T-helper 1 cell treated with Interleukin-12 subunit alpha and Interleukin-12 subunit beta and Interleukin-4 antibody, amounts not matched to agents 30 μg/mL and 1 μg/mL, for 36 hours (primary cell): Measurements from ENCODE around the gene IFFO2.
"Not testable (repeated sequence)": the region's sequence is repeated elsewhere in the genome, so short reads cannot be mapped to it uniquely, and the experiment has no call there.

ENCODE experiments used
- H3K27ac Mint-ChIP-seq: one replicate; pipeline ENCODE4 v1.8.0; 2021; ENCODE audit warnings: mild to moderate bottlenecking, mixed read lengths
- H3K27me3 Mint-ChIP-seq: one replicate; pipeline ENCODE4 v1.8.0; 2021; ENCODE audit warnings: low read depth, mixed read lengths
- H3K36me3 Mint-ChIP-seq: one replicate; pipeline ENCODE4 v1.8.0; 2021; ENCODE audit warnings: low read depth, mixed read lengths
- H3K4me1 Mint-ChIP-seq: one replicate; pipeline ENCODE4 v1.8.0; 2021; ENCODE audit warnings: low read depth, mixed read lengths
- H3K4me3 Mint-ChIP-seq: one replicate; pipeline ENCODE4 v1.8.0; 2021; ENCODE audit warnings: mild to moderate bottlenecking, moderate library complexity, mixed read lengths
- H3K9me3 Mint-ChIP-seq: one replicate; pipeline ENCODE4 v1.8.0; 2021; ENCODE audit warnings: mixed read lengths

IFFO2 gene

GRCh38 chr1:18871401-18872070, 84.9 kb downstream of the IFFO2 start:
- H3K4me1 Mint-ChIP-seq: no peaks in the 10 kb centered on the region
- no peaks in the 10 kb centered on the region for H3K36me3 Mint-ChIP-seq
- H3K9me3 Mint-ChIP-seq: no peaks in the 10 kb centered on the region
- H3K4me3 Mint-ChIP-seq: no peak overlapping the region
- no peak overlapping the region for H3K27ac Mint-ChIP-seq
- no peaks in the 10 kb centered on the region for H3K27me3 Mint-ChIP-seq

DNA sequence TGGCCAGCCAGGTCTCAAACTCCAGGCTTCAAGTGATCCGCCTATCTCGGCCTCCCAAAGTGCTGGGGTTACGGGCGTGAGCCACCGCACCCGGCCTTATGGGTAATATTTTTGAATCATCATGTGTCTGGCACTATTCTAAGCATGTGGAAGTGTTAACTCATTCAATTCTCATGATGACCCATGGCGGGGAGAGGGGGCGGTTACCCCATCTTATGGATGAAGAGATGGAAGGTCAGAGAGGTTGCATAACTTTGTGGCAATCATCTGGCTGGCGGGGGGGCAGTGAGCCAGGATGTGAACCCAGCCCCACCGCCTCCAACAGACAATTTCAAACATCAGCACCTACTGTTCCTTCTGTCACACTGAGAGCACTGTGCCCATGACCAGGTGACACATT, 85.5 kb downstream of the IFFO2 start:
- no peaks in the 10 kb centered on the region for H3K9me3 Mint-ChIP-seq
- no peaks in the 10 kb centered on the region for H3K36me3 Mint-ChIP-seq
- H3K27ac Mint-ChIP-seq: no peak overlapping the region
- H3K27me3 Mint-ChIP-seq: no peaks in the 10 kb centered on the region
- no peak overlapping the region for H3K4me3 Mint-ChIP-seq
- H3K4me1 Mint-ChIP-seq: no peaks in the 10 kb centered on the region

DNA sequence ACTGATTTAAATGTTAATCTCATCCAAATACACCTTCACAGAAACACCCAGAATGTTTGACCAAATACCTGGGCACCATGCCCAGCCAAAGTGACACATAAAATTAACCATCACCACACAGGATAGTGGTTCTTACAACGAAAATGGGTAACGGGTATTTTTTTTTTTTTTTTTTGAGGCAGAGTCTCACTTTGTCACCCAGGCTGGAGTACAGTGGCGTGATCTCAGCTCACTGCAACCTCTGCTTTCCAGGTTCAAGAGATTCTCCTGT, 85.9 kb downstream of the IFFO2 start:
- H3K27ac Mint-ChIP-seq, H3K36me3 Mint-ChIP-seq, H3K27me3 Mint-ChIP-seq, H3K9me3 Mint-ChIP-seq, H3K4me3 Mint-ChIP-seq, H3K4me1 Mint-ChIP-seq: not testable (repeated sequence)

- Mint-ChIP-seq H3K9me3 (no peaks in the 10 kb centered on the region), H3K4me3 (no peak overlapping the region), H3K27ac (no peak overlapping the region), H3K36me3 (no peaks in the 10 kb centered on the region), H3K27me3 (no peaks in the 10 kb centered on the region), H3K4me1 (no peaks in the 10 kb centered on the region)
Measured at GRCh38 chr1:18869847-18870594, 86.5 kb downstream of the IFFO2 start.

GRCh38 chr1:18868801-18869424, 87.6 kb downstream of the IFFO2 start:
- Mint-ChIP-seq H3K4me1 (no peaks in the 10 kb centered on the region), H3K27me3 (no peaks in the 10 kb centered on the region), H3K9me3 (no peaks in the 10 kb centered on the region), H3K36me3 (no peaks in the 10 kb centered on the region), H3K4me3 (no peak overlapping the region), H3K27ac (no peak overlapping the region)

DNA sequence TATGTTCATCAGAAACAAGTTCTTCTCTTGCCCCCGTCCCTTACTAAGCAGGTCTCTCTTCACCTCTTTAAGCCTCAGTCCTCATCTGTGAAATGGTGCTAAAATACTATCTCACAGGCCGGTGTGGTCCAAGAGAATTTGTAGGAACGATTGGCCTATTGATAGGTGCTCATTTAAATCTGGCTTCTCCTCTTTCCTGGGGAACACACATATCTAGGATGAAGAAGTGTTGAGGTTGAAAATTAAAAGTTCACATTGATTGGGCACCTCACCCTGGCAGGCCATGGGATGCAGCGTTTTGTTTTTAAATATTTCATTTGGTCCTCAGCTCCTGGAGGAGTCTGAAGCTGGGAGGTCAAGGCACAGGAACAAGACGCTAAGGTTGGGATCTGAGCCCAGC, 88.1 kb downstream of the IFFO2 start:
- Mint-ChIP-seq H3K4me1 (no peaks in the 10 kb centered on the region), H3K36me3 (no peaks in the 10 kb centered on the region), H3K4me3 (no peak overlapping the region), H3K27ac (no peak overlapping the region), H3K9me3 (no peaks in the 10 kb centered on the region), H3K27me3 (no peaks in the 10 kb centered on the region)

DNA sequence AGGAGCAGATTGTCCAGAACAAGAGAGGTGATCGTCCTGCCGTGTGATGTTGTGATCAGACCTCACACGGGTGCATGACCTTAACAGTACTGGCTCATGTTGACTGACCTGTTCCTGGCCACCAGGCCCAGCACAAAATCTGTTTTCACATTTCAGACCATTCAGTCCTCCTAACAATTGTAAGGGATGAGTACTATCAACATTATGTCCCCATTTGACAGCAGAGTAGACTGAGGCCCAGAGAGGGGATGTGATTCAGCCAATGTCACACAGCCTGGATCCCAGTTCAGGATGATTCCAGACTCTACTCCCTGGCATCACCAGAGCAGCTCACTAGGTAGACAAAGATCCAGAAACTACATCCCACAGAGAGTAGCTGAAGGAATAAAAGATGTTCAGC, 89.6 kb downstream of the IFFO2 start:
- H3K9me3 Mint-ChIP-seq: no peaks in the 10 kb centered on the region
- no peaks in the 10 kb centered on the region for H3K27me3 Mint-ChIP-seq
- H3K4me3 Mint-ChIP-seq: no peak overlapping the region
- no peaks in the 10 kb centered on the region for H3K4me1 Mint-ChIP-seq
- no peak overlapping the region for H3K27ac Mint-ChIP-seq
- no peaks in the 10 kb centered on the region for H3K36me3 Mint-ChIP-seq

GRCh38 chr1:18866314-18866713, 90.2 kb downstream of the IFFO2 start:
- no peaks in the 10 kb centered on the region for H3K27me3 Mint-ChIP-seq
- no peak overlapping the region for H3K27ac Mint-ChIP-seq
- H3K9me3 Mint-ChIP-seq: no peaks in the 10 kb centered on the region
- H3K4me1 Mint-ChIP-seq: no peaks in the 10 kb centered on the region
- no peaks in the 10 kb centered on the region for H3K36me3 Mint-ChIP-seq
- H3K4me3 Mint-ChIP-seq: no peak overlapping the region

GRCh38 chr1:18865176-18865575, 91.3 kb downstream of the IFFO2 start:
- Mint-ChIP-seq H3K9me3 (no peaks in the 10 kb centered on the region), H3K27ac (no peak overlapping the region), H3K4me1 (no peaks in the 10 kb centered on the region), H3K4me3 (no peak overlapping the region), H3K27me3 (no peaks in the 10 kb centered on the region), H3K36me3 (no peaks in the 10 kb centered on the region)

GRCh38 chr1:18861590-18861989, 94.9 kb downstream of the IFFO2 start:
- Mint-ChIP-seq H3K27me3 (no peaks in the 10 kb centered on the region), H3K27ac (no peak overlapping the region)

DNA sequence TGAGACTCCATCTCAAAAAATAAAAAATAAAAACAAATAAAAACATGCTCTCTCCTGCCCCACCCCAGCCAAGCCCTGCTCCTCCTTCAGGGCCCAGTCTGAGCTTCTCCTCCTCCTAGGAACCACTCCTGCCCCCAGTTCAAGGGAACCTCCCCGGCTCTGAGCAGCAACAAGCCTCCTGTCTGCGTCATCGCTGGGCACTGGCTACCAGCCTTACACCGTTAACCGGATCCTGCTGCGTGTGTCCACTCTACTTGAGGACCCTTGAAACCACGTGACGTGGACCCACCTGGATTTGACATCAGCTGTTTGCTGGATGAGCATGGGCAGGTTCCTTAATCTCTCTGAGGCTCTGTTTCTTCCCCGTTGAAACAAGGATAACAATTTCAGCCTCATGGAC, 95.4 kb downstream of the IFFO2 start:
- no peaks in the 10 kb centered on the region for H3K4me1 Mint-ChIP-seq
- no peaks in the 10 kb centered on the region for H3K9me3 Mint-ChIP-seq
- H3K27me3 Mint-ChIP-seq: no peaks in the 10 kb centered on the region
- H3K36me3 Mint-ChIP-seq: no peaks in the 10 kb centered on the region
- no peak overlapping the region for H3K27ac Mint-ChIP-seq
- H3K4me3 Mint-ChIP-seq: no peak overlapping the region

More at GRCh38 chr1:18861590-18861989, 94.9 kb downstream of the IFFO2 start:
- H3K9me3 Mint-ChIP-seq: no peaks in the 10 kb centered on the region
- no peaks in the 10 kb centered on the region for H3K36me3 Mint-ChIP-seq
- H3K4me1 Mint-ChIP-seq: no peaks in the 10 kb centered on the region
- H3K4me3 Mint-ChIP-seq: no peak overlapping the region

DNA sequence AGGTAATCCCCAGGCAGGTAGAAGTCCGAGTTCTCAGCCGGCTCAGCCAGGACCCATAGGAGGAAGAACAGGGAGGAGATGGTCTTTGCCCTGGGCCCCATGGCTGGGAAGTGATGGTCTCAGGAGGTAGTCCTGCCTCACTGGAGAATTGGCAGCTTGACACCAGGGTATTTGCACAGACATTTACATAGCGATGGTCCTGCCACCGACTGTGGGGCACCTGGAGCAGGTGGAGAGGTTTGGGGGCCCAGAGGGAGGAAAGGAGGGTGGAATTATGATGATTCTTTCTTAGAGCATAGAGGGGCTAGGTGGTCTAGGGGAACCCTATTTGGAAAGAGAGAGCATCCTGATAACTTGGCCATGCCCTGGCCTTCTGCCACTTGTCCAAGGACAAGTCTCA, 96.9 kb downstream of the IFFO2 start, which contains the start of gene TAS1R2:
TSS of gene TAS1R2 (minus strand) at position 101 of the 400 bp plus-strand sequence. CDS start at position 101, 0 bp downstream.
- Mint-ChIP-seq H3K9me3 (no peaks in the 10 kb centered on the region), H3K27me3 (no peaks in the 10 kb centered on the region), H3K4me3 (no peak within 1 kb of the TSS)

GRCh38 chr1:18858070-18858688, 98.3 kb downstream of the IFFO2 start:
- Mint-ChIP-seq H3K36me3 (no peaks in the 10 kb centered on the region), H3K9me3 (no peaks in the 10 kb centered on the region), H3K4me1 (no peaks in the 10 kb centered on the region), H3K27me3 (no peaks in the 10 kb centered on the region), H3K4me3 (no peak overlapping the region), H3K27ac (no peak overlapping the region)

More for the DNA sequence above, 96.9 kb downstream of the IFFO2 start, which contains the start of gene TAS1R2:
- Mint-ChIP-seq H3K36me3 (no peaks in the 10 kb centered on the region), H3K27ac (no peak within 1 kb of the TSS), H3K4me1 (no peaks in the 10 kb centered on the region)

DNA sequence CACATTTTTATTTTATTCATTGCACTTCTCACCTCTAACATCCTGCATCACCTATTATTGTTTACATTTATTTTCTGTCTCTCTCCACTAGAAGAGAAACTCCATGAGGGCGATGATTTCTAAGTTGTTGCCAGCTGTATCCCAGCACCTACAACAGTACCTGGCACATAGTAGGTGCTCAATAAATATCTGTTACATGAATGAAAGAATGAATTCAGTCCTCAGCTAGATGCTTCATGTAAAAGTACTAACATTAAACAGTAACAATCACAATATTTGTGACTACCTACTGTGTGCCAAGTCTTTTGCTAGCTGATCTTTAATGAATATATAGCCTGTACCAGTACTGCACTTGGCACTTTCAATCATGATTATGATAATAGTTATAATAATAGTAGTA, 100.0 kb downstream of the IFFO2 start:
- Mint-ChIP-seq H3K4me3 (no peak overlapping the region), H3K9me3 (no peaks in the 10 kb centered on the region), H3K4me1 (no peaks in the 10 kb centered on the region), H3K27ac (no peak overlapping the region), H3K27me3 (no peaks in the 10 kb centered on the region), H3K36me3 (no peaks in the 10 kb centered on the region)

DNA sequence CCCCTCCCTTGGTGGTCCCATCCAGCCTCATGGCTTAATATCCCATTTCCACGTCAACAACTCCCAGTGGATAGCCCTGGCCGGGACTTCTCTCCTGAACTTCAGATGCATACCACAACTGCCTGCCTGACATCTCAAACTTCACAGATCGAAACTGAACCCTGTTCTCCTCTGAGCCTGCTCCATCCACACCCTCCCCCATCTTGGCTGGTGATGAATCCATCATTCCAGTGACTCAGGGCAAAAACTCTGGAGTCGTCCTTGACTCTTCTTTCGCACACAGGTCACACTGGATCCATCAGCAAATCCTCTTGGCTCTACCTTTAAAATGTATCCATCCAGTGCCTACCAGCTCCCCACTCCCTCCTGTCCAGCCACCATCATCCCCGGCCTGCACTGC, 100.9 kb downstream of the IFFO2 start:
- no peak overlapping the region for H3K27ac Mint-ChIP-seq
- H3K36me3 Mint-ChIP-seq: no peaks in the 10 kb centered on the region
- no peak overlapping the region for H3K4me3 Mint-ChIP-seq
- H3K9me3 Mint-ChIP-seq: no peaks in the 10 kb centered on the region
- no peaks in the 10 kb centered on the region for H3K27me3 Mint-ChIP-seq
- H3K4me1 Mint-ChIP-seq: no peaks in the 10 kb centered on the region
